Measurements from ENCODE around the gene PIP4K2C. TPM values are rescaled to one million over a fixed set of nuclear protein-coding genes. Genes with fewer than 3 reads are reported as not detected.
A peak's percentile ranks its signal among the peaks of the same experiment; 100 is the strongest.
"Not testable (repeated sequence)": the region's sequence is repeated elsewhere in the genome, so short reads cannot be mapped to it uniquely, and the experiment has no call there.

PIP4K2C gene
- total and polyA plus RNA-seq, 7 experiments from 2014 or later: 18.5 to 29.7 (median 21.9) TPM

DNA sequence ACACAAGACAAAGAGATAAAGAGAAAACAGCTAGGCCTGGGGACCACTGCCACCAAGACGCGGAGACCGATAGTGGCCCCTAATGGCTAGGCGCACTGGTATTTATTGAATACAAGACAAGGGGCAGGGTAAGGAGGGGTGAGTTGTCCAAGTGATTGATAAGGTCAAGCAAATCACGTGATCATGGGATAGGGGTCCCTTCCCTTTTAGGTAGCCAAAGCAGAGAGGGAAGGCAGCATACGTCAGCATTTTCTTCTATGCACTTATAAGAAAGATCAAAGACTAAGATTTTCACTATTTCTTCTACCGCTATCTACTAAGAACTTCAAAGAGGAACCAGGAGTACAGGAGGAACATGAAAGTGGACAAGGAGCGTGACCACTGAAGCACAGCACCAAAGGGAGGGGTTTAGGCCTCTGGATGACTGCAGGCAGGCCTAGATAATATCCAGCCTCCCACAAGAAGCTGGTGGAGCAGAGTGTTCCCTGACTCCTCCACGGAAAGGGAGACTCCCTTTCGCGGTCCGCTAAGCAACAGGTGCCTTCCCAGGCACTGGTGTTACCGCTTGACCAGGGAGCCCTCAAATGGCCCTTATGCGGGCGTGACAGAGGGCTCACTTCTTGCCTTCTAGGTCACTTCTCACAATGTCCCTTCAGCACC is 1.9 kb upstream of the PIP4K2C start:
- DNase-seq; ATAC-seq; H3K27ac Mint-ChIP-seq; H3K36me3 ChIP-seq (ENCODE audit: control insufficient read depth in 2 of 3, insufficient read depth in 3 of 3, low read length in 3 of 3); H3K4me3 ChIP-seq (ENCODE audit: low read length); H3K9me3 Mint-ChIP-seq; H3K36me3 Mint-ChIP-seq; intact Hi-C loops (cut with micrococcal nuclease); H3K27ac ChIP-seq (ENCODE audit: low read depth, low read length); H3K27me3 ChIP-seq (ENCODE audit: control insufficient read depth in 2 of 2, insufficient read depth in 2 of 2, low read length in 2 of 2); H3K9me3 ChIP-seq (ENCODE audit: control insufficient read depth in 2 of 3, low read length in 3 of 3): not testable (repeated sequence)
- POLR2A ChIA-PET: interaction anchor here (1.6 kb wide), 1 partner anchor 9 kb away, joined by 4 read pairs; no protein-coding TSS in a partner anchor
- Mint-ChIP-seq H3K4me1 (peaks cover 23 to 33% (median 31%) of the 10 kb centered on the region in 7 donors), H3K4me3 (peak overlapping the region in 2 of 10 donors; percentile 20 to 55), H3K27me3 (peaks cover 0 to 12% (median 6%) of the 10 kb centered on the region in 5 donors)
- H3K4me1 ChIP-seq (ENCODE audit: control insufficient read depth in 2 of 2, insufficient read depth in 2 of 2, low read length in 2 of 2): peaks cover 14 to 21% of the 10 kb centered on the region in 2 donors
- CTCF ChIA-PET: interaction anchor here (0.8 to 1.1 kb wide), 2 partner anchors 13 to 32 kb away, joined by 4 read pairs; no protein-coding TSS in a partner anchor

DNA sequence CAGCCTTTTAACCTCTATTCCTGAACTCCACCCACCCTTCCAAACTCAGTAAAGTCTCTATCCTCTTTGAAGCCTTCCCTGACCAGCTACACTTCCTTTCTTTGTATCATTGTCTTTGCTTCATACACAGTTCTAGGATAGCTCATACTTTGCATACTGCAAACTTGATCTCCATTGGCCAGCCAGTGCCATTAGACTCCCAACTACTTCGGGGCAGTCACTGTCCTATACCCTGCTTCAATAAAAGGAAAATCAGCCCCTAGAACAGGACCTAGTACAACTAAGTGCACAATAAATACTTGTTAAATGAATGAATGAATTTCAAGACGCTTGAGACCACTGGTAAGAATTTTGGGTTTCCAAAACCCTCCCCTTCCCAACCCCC is 521 bp upstream of the PIP4K2C start:
- CTCF ChIA-PET: interaction anchor here (1.1 kb wide), 1 partner anchor 9 kb away, joined by 3 read pairs; no protein-coding TSS in a partner anchor
- POLR2A ChIA-PET: interaction anchor here (0.6 to 1.9 kb wide), 10 partner anchors 11 to 160 kb away, joined by 3 to 8 read pairs (median 4); partner anchors contain the start of genes DDIT3 and DTX3
- no peaks in the 10 kb centered on the region for H3K9me3 Mint-ChIP-seq
- peaks cover 24 to 35% (median 26%) of the 10 kb centered on the region in 7 donors for H3K4me1 Mint-ChIP-seq
- DNase-seq (no peak), ATAC-seq (no peak)
- peak overlapping the region; percentile 76 for H3K27ac ChIP-seq (ENCODE audit: low read depth, low read length)
- intact Hi-C loops (cut with micrococcal nuclease): loop anchor here in 1 of 2 donors (2.0 kb wide), 4 partner anchors 14 to 150 kb away; partner anchors contain the start of genes DCTN2 and DTX3
- peaks cover 0 to 14% (median 0%) of the 10 kb centered on the region in 3 experiments for H3K36me3 ChIP-seq (ENCODE audit: control insufficient read depth in 2 of 3, insufficient read depth in 3 of 3, low read length in 3 of 3)
- no peaks in the 10 kb centered on the region for H3K9me3 ChIP-seq (ENCODE audit: control insufficient read depth in 2 of 3, low read length in 3 of 3)
- H3K36me3 Mint-ChIP-seq: peaks cover 0 to 5% (median 0%) of the 10 kb centered on the region in 5 donors
- H3K4me3 Mint-ChIP-seq: peak overlapping the region; percentile 84 to 92 (median 89)
- H3K27ac Mint-ChIP-seq: peak overlapping the region; percentile 79 to 92 (median 90)
- H3K4me1 ChIP-seq (ENCODE audit: control insufficient read depth in 2 of 2, insufficient read depth in 2 of 2, low read length in 2 of 2): peaks cover 14 to 21% of the 10 kb centered on the region in 2 donors
- H3K4me3 ChIP-seq (ENCODE audit: low read length): peak overlapping the region; percentile 83
- H3K27me3 ChIP-seq (ENCODE audit: control insufficient read depth in 2 of 2, insufficient read depth in 2 of 2, low read length in 2 of 2): no peaks in the 10 kb centered on the region
- peaks cover 0 to 4% (median 0%) of the 10 kb centered on the region in 5 donors for H3K27me3 Mint-ChIP-seq

GRCh38 chr12:57591782-57592325 is 862 bp downstream of the PIP4K2C start:
- peak overlapping the region; percentile 79 to 94 (median 91) for H3K27ac Mint-ChIP-seq
- Histone ChIP-seq H3K27me3 (ENCODE audit: control insufficient read depth in 2 of 2, insufficient read depth in 2 of 2, low read length in 2 of 2) (no peaks in the 10 kb centered on the region), H3K4me3 (ENCODE audit: low read length) (peak overlapping the region; percentile 83), H3K9me3 (ENCODE audit: control insufficient read depth in 2 of 3, low read length in 3 of 3) (no peaks in the 10 kb centered on the region), H3K4me1 (ENCODE audit: control insufficient read depth in 2 of 2, insufficient read depth in 2 of 2, low read length in 2 of 2) (peaks cover 14 to 21% of the 10 kb centered on the region in 2 donors), H3K27ac (ENCODE audit: low read depth, low read length) (peak overlapping the region; percentile 76), H3K36me3 (ENCODE audit: control insufficient read depth in 2 of 3, insufficient read depth in 3 of 3, low read length in 3 of 3) (peaks cover 0 to 26% (median 9%) of the 10 kb centered on the region in 3 experiments)
- H3K9me3 Mint-ChIP-seq: no peaks in the 10 kb centered on the region
- peaks cover 3 to 10% (median 5%) of the 10 kb centered on the region in 5 donors for H3K36me3 Mint-ChIP-seq
- peaks cover 24 to 35% (median 26%) of the 10 kb centered on the region in 7 donors for H3K4me1 Mint-ChIP-seq
- intact Hi-C loops (cut with micrococcal nuclease): loop anchor here (1.0 to 2.0 kb wide), 8 partner anchors 9 to 149 kb away; partner anchors contain the start of genes DCTN2 (in 2 of the 2), DTX3 (in 2 of the 2) and DDIT3 (in 1 of the 2)
- DNase-seq (no peak), ATAC-seq (no peak)
- POLR2A ChIA-PET: interaction anchor here (0.7 to 1.9 kb wide), 12 partner anchors 9 to 1021 kb away, joined by 3 to 8 read pairs (median 4); partner anchors contain the start of genes DDIT3 and DTX3
- H3K4me3 Mint-ChIP-seq: peak overlapping the region; percentile 84 to 92 (median 89)
- CTCF ChIA-PET: interaction anchor here (0.7 to 1.0 kb wide), 4 partner anchors 9 to 1292 kb away, joined by 3 to 4 read pairs (median 4); no protein-coding TSS in a partner anchor
- no peaks in the 10 kb centered on the region for H3K27me3 Mint-ChIP-seq

GRCh38 chr12:57592551-57593165 is 1.7 kb downstream of the PIP4K2C start:
- DNase-seq: no peak
- no peak for ATAC-seq
- Histone ChIP-seq H3K27me3 (ENCODE audit: control insufficient read depth in 2 of 2, insufficient read depth in 2 of 2, low read length in 2 of 2) (no peaks in the 10 kb centered on the region), H3K4me1 (ENCODE audit: control insufficient read depth in 2 of 2, insufficient read depth in 2 of 2, low read length in 2 of 2) (peaks cover 14 to 21% of the 10 kb centered on the region in 2 donors), H3K9me3 (ENCODE audit: control insufficient read depth in 2 of 3, low read length in 3 of 3) (no peaks in the 10 kb centered on the region), H3K27ac (ENCODE audit: low read depth, low read length) (peak overlapping the region; percentile 76), H3K4me3 (ENCODE audit: low read length) (no peak overlapping the region), H3K36me3 (ENCODE audit: control insufficient read depth in 2 of 3, insufficient read depth in 3 of 3, low read length in 3 of 3) (peaks cover 0 to 34% (median 13%) of the 10 kb centered on the region in 3 experiments)
- ChIA-PET POLR2A (interaction anchor here (0.7 to 1.5 kb wide), 8 partner anchors 8 to 161 kb away, joined by 3 to 6 read pairs (median 3); partner anchors contain the start of gene DTX3), CTCF (interaction anchor here (0.6 to 1.4 kb wide), 5 partner anchors 10 to 131 kb away, joined by 3 read pairs; no protein-coding TSS in a partner anchor)
- Mint-ChIP-seq H3K9me3 (no peaks in the 10 kb centered on the region), H3K4me3 (peak overlapping the region; percentile 84 to 92 (median 89)), H3K4me1 (peaks cover 24 to 35% (median 26%) of the 10 kb centered on the region in 7 donors), H3K27ac (peak overlapping the region in 8 of 9 donors; percentile 77 to 92 (median 90)), H3K36me3 (peaks cover 8 to 15% (median 9%) of the 10 kb centered on the region in 5 donors), H3K27me3 (no peaks in the 10 kb centered on the region)
- intact Hi-C loops (cut with micrococcal nuclease): no loop called here

DNA sequence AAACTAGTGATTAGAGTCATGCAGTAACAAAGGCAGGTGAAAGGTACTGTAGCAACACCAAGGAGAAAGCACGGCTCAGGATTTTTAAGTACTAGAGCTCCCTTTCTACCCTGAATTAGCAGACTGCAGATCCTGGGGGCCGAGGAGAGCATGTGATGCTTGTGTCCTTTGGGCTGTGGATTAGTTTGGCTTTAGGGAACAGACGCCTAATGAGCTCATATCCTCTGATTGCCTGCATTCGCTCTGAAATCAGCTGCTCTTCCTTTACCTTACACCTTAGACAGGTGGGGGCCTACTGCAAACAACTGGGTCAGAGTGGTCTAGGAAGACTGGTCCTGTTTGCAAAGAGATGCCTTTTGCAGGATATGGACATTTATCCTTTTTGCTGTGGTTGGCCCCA is 2.2 kb downstream of the PIP4K2C start:
- Mint-ChIP-seq H3K9me3 (no peaks in the 10 kb centered on the region), H3K4me3 (peak overlapping the region in 1 of 10 donors; percentile 84), H3K4me1 (peaks cover 24 to 35% (median 26%) of the 10 kb centered on the region in 7 donors), H3K27me3 (no peaks in the 10 kb centered on the region), H3K36me3 (peaks cover 10 to 18% (median 12%) of the 10 kb centered on the region in 5 donors), H3K27ac (peak overlapping the region in 7 of 9 donors; percentile 39 to 92 (median 85))
- CTCF ChIA-PET: interaction anchor here (0.6 to 1.4 kb wide), 4 partner anchors 11 to 131 kb away, joined by 3 read pairs; no protein-coding TSS in a partner anchor
- intact Hi-C loops (cut with micrococcal nuclease): no loop called here
- H3K36me3 ChIP-seq (ENCODE audit: control insufficient read depth in 2 of 3, insufficient read depth in 3 of 3, low read length in 3 of 3): peaks cover 0 to 38% (median 13%) of the 10 kb centered on the region in 3 experiments
- POLR2A ChIA-PET: interaction anchor here (0.7 to 1.5 kb wide), 5 partner anchors 10 to 161 kb away, joined by 3 to 4 read pairs (median 3); partner anchors contain the start of gene DTX3
- no peak overlapping the region for H3K4me3 ChIP-seq (ENCODE audit: low read length)
- DNase-seq (no peak), ATAC-seq (no peak)
- H3K9me3 ChIP-seq (ENCODE audit: control insufficient read depth in 2 of 3, low read length in 3 of 3): no peaks in the 10 kb centered on the region
- H3K4me1 ChIP-seq (ENCODE audit: control insufficient read depth in 2 of 2, insufficient read depth in 2 of 2, low read length in 2 of 2): peaks cover 14 to 21% of the 10 kb centered on the region in 2 donors
- no peak overlapping the region for H3K27ac ChIP-seq (ENCODE audit: low read depth, low read length)
- H3K27me3 ChIP-seq (ENCODE audit: control insufficient read depth in 2 of 2, insufficient read depth in 2 of 2, low read length in 2 of 2): no peaks in the 10 kb centered on the region
